PFSK-1 (cell line): Measurements from ENCODE around the gene CAMTA1.

ENCODE experiments used
- FOXP2 ChIP-seq: optimal IDR thresholded peaks from 2 replicates; pipeline ENCODE3; 2011; ENCODE audit warnings: borderline replicate concordance, control low read depth, inconsistent platforms; ENCODE audit not compliant: insufficient read depth; ENCODE audit errors: extremely low read length, extremely low read depth
- POLR2AphosphoS5 ChIP-seq: IDR thresholded peaks from 2 replicates; pipeline ENCODE4 v1.6.1; 2012; ENCODE audit warnings: low read depth, mild to moderate bottlenecking, control low read depth, low read length, moderate library complexity
- REST ChIP-seq, 2 experiments: IDR thresholded peaks; 2 replicates each; pipeline versions ENCODE4 v1.6.1 to v1.8.0; 2011 to 2012; ENCODE audit warnings: low read depth in 2 of 2, low read length in 2 of 2, control low read depth in 1 of 2, inconsistent platforms in 1 of 2, mild to moderate bottlenecking in 1 of 2, moderate library complexity in 1 of 2; ENCODE audit not compliant: insufficient read depth in 1 of 2
- SIN3A ChIP-seq: IDR thresholded peaks from 2 replicates; pipeline ENCODE4 v1.6.1; 2012; ENCODE audit warnings: mild to moderate bottlenecking, low read length, moderate library complexity, borderline replicate concordance; ENCODE audit not compliant: insufficient read depth
- TAF1 ChIP-seq: IDR thresholded peaks from 2 replicates; pipeline ENCODE4 v1.6.1; 2012; ENCODE audit warnings: low read length, control low read depth, borderline replicate concordance; ENCODE audit not compliant: insufficient read depth

Gene CAMTA1

GRCh38 chr1:7152655-7153054 is 367.4 kb downstream of the CAMTA1 start:
- no peak for TF ChIP-seq REST (IDR thresholded peaks at IDR 0.05; ENCODE audit: insufficient read depth in 1 of 2, low read depth in 2 of 2, low read length in 2 of 2)
- TF ChIP-seq FOXP2 = no peak
- no peak for TF ChIP-seq SIN3A
- TF ChIP-seq TAF1 = no peak

- TF ChIP-seq REST (IDR thresholded peaks at IDR 0.05; ENCODE audit: insufficient read depth in 1 of 2, low read depth in 2 of 2, low read length in 2 of 2) = no peak
- TF ChIP-seq SIN3A = no peak
- TF ChIP-seq FOXP2 = no peak
- TF ChIP-seq TAF1 = no peak
- no peak for TF ChIP-seq POLR2AphosphoS5
Measured at GRCh38 chr1:7153464-7153863, 368.2 kb downstream of the CAMTA1 start.

GRCh38 chr1:7159116-7159781 is 374.0 kb downstream of the CAMTA1 start:
- TF ChIP-seq FOXP2 (no peak), SIN3A (no peak), TAF1 (no peak), REST (IDR thresholded peaks at IDR 0.05; ENCODE audit: insufficient read depth in 1 of 2, low read depth in 2 of 2, low read length in 2 of 2) (no peak), POLR2AphosphoS5 (no peak)

GRCh38 chr1:7171168-7171567 is 385.9 kb downstream of the CAMTA1 start:
- TF ChIP-seq FOXP2 = no peak
- TF ChIP-seq REST (IDR thresholded peaks at IDR 0.05; ENCODE audit: insufficient read depth in 1 of 2, low read depth in 2 of 2, low read length in 2 of 2) = no peak
- no peak for TF ChIP-seq TAF1
- TF ChIP-seq POLR2AphosphoS5 = no peak
- TF ChIP-seq SIN3A = no peak

GRCh38 chr1:7171574-7171973 is 386.3 kb downstream of the CAMTA1 start:
- TF ChIP-seq POLR2AphosphoS5 (no peak), FOXP2 (no peak), REST (IDR thresholded peaks at IDR 0.05; ENCODE audit: insufficient read depth in 1 of 2, low read depth in 2 of 2, low read length in 2 of 2) (no peak), TAF1 (no peak), SIN3A (no peak)
